GM21529 (cell line): ENCODE measurements around the gene ATP4A.

Source experiments
- ATAC-seq: cut with Tn5 transposase; IDR thresholded peaks from one replicate; pipeline ENCODE4 v1.9.1; 2021; ENCODE audit not compliant: unreplicated experiment

Gene ATP4A

GRCh38 chr19:35566738-35567137 is 3.3 kb upstream of the ATP4A start:
- no peak for ATAC-seq

- ATAC-seq = no peak
These were observed 1.8 kb upstream of the ATP4A start for GRCh38 chr19:35565016-35565856.

GRCh38 chr19:35562776-35563175 is 682 bp downstream of the ATP4A start:
- ATAC-seq = no peak

- no peak for ATAC-seq
These were observed 1.1 kb downstream of the ATP4A start for GRCh38 chr19:35562336-35562735.

- ATAC-seq = no peak
These were observed 2.0 kb downstream of the ATP4A start for GRCh38 chr19:35561436-35561835.

GRCh38 chr19:35560677-35561076 is 2.8 kb downstream of the ATP4A start:
- ATAC-seq = no peak

- ATAC-seq = no peak
These were observed 3.2 kb downstream of the ATP4A start for GRCh38 chr19:35560271-35560670.

GRCh38 chr19:35559781-35560180 is 3.7 kb downstream of the ATP4A start:
- ATAC-seq = no peak

GRCh38 chr19:35559281-35559659 is 4.2 kb downstream of the ATP4A start:
- ATAC-seq = no peak

GRCh38 chr19:35558400-35559280 is 4.8 kb downstream of the ATP4A start:
- ATAC-seq = no peak

GRCh38 chr19:35557539-35558399 is 5.7 kb downstream of the ATP4A start:
- no peak for ATAC-seq

- ATAC-seq = no peak
These were observed 6.5 kb downstream of the ATP4A start for GRCh38 chr19:35556846-35557538.

- ATAC-seq = no peak
These were observed 7.3 kb downstream of the ATP4A start for GRCh38 chr19:35556025-35556590.

- no peak for ATAC-seq
These were observed 8.0 kb downstream of the ATP4A start for GRCh38 chr19:35555301-35556005.

- ATAC-seq = no peak
These were observed 9.4 kb downstream of the ATP4A start for GRCh38 chr19:35554076-35554475.

- ATAC-seq = no peak
These were observed 10.0 kb downstream of the ATP4A start for GRCh38 chr19:35553385-35554000.

- ATAC-seq = no peak
These were observed 10.7 kb downstream of the ATP4A start for GRCh38 chr19:35552534-35553384.

- ATAC-seq = no peak
These were observed 12.2 kb downstream of the ATP4A start for GRCh38 chr19:35551091-35551810.
